GM10847 (cell line): ENCODE measurements around the gene PSMB7.

ENCODE experiments used
- POLR2A ChIP-seq: IDR thresholded peaks from 2 replicates; pipeline ENCODE4 v1.6.1; 2011; ENCODE audit not compliant: insufficient read length; ENCODE audit errors: extremely low read depth

PSMB7 gene

GRCh38 chr9:124328285-124328684 is 87.0 kb downstream of the PSMB7 start:
- TF ChIP-seq POLR2A = no peak

GRCh38 chr9:124327491-124327890 is 87.8 kb downstream of the PSMB7 start:
- TF ChIP-seq POLR2A = no peak

GRCh38 chr9:124326378-124326777 is 88.9 kb downstream of the PSMB7 start:
- no peak for TF ChIP-seq POLR2A

- TF ChIP-seq POLR2A = no peak
Observed at GRCh38 chr9:124325816-124326215, 89.4 kb downstream of the PSMB7 start.

- no peak for TF ChIP-seq POLR2A
Observed at GRCh38 chr9:124323904-124324303, 91.3 kb downstream of the PSMB7 start.

- no peak for TF ChIP-seq POLR2A
Observed at GRCh38 chr9:124322618-124323432, 92.4 kb downstream of the PSMB7 start.

GRCh38 chr9:124321935-124322334 is 93.3 kb downstream of the PSMB7 start:
- TF ChIP-seq POLR2A = no peak

GRCh38 chr9:124321416-124321815 is 93.8 kb downstream of the PSMB7 start:
- TF ChIP-seq POLR2A = no peak

GRCh38 chr9:124320062-124320973 is 94.9 kb downstream of the PSMB7 start:
- no peak for TF ChIP-seq POLR2A

- no peak for TF ChIP-seq POLR2A
Observed at GRCh38 chr9:124315882-124316281, 99.4 kb downstream of the PSMB7 start.

- TF ChIP-seq POLR2A = no peak
Observed at GRCh38 chr9:124313940-124314339, 101.3 kb downstream of the PSMB7 start.

GRCh38 chr9:124312290-124313265 is 102.7 kb downstream of the PSMB7 start:
- TF ChIP-seq POLR2A = no peak

- TF ChIP-seq POLR2A = no peak
Observed at GRCh38 chr9:124311283-124311682, 104.0 kb downstream of the PSMB7 start.

- no peak for TF ChIP-seq POLR2A
Observed at GRCh38 chr9:124309667-124310084, 105.6 kb downstream of the PSMB7 start.

- no peak for TF ChIP-seq POLR2A
Observed at GRCh38 chr9:124308606-124309491, 106.4 kb downstream of the PSMB7 start.
